ENCODE measurements around the gene GAREM1. TPM values are rescaled to one million over a fixed set of nuclear protein-coding genes. Genes with fewer than 3 reads are reported as not detected.

GAREM1 gene
- total RNA-seq, 1 experiment from 2014 or later, result 11.1 TPM

DNA sequence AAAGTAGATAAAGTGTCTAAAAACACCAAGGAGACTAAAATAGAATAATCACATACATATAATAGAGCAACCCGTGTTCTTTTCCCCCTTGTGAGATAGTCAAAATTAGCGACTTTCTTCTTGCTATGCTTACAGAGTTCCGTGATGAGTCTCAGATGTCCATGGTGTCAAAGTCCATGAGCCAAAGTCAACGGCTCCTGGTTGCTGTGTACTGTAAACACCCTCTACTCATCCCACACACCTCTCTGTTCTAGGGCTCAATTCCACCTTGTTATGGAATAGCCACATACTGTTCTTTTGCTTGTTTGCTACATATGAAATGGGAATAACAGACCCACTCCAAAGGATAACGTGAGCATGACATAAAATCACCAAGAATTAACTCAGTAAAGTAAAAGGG lies 52.5 kb downstream of the GAREM1 start:
- Histone ChIP-seq H3K9ac (ENCODE audit: low read length) (no peak overlapping the region), H2AFZ (ENCODE audit: low read depth, low read length, poor library complexity, severe bottlenecking) (no peak overlapping the region), H3K9me2 (ENCODE audit: insufficient read depth) (no peaks in the 10 kb centered on the region), H3K4me2 (ENCODE audit: low read length) (no peak overlapping the region), H3K27me3 (ENCODE audit: insufficient read depth, low read length) (no peaks in the 10 kb centered on the region), H4K20me1 (ENCODE audit: insufficient read depth) (no peaks in the 10 kb centered on the region), H3K9me3 (ENCODE audit: control insufficient read depth in 1 of 2, insufficient read depth in 1 of 2, low read depth in 1 of 2, low read length in 2 of 2) (no peaks in the 10 kb centered on the region), H3K27ac (ENCODE audit: low read depth, low read length) (no peak overlapping the region), H3K36me3 (ENCODE audit: control insufficient read depth in 1 of 2, insufficient read depth in 2 of 2, low read length in 2 of 2) (no peaks in the 10 kb centered on the region), H3K4me3 (replicated peaks in 1 of 2; ENCODE audit: low read depth in 1 of 2, low read length in 2 of 2) (no peak overlapping the region), H3K79me2 (ENCODE audit: insufficient read depth, low read length) (no peaks in the 10 kb centered on the region), H3K4me1 (ENCODE audit: control insufficient read depth in 1 of 2, insufficient read depth in 2 of 2, low read length in 2 of 2) (no peaks in the 10 kb centered on the region)
- CTCF ChIA-PET, result no interaction called here
- DNase-seq (ENCODE audit: low read depth, low spot score) (no peak), ATAC-seq (no peak)
- RAD21 ChIA-PET (ENCODE audit: low non-redundant PET in 1 of 2, low total read pairs in 2 of 2, uncharacterized antibody in 2 of 2, unreplicated experiment in 2 of 2), result no interaction called here
- intact Hi-C loops (cut with micrococcal nuclease), result no loop called here
- no TSS peak for BruUV-seq (replicated peaks)
- POLR2A ChIA-PET, result no interaction called here
- TF ChIP-seq EZH2phosphoT487 (IDR thresholded peaks at IDR 0.05; ENCODE audit: borderline replicate concordance) (no peak), EGR1 (IDR thresholded peaks at IDR 0.05; ENCODE audit: low read depth) (no peak), EZH2 (IDR thresholded peaks at IDR 0.05) (no peak), CEBPB (IDR thresholded peaks at IDR 0.05; ENCODE audit: low read depth) (no peak), ZNF274 (IDR thresholded peaks at IDR 0.05; ENCODE audit: low read depth, low read length) (no peak), POLR2A (IDR thresholded peaks at IDR 0.05; ENCODE audit: borderline replicate concordance, extremely low read depth, insufficient read depth, insufficient read length) (no peak), POLR2AphosphoS5 (IDR thresholded peaks at IDR 0.05; ENCODE audit: low read depth, low read length) (no peak), FOSL1 (IDR thresholded peaks at IDR 0.05; ENCODE audit: low read depth) (no peak)
- TF ChIP-seq, protein P1, sequence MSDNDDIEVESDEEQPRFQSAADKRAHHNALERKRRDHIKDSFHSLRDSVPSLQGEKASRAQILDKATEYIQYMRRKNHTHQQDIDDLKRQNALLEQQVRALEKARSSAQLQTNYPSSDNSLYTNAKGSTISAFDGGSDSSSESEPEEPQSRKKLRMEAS (IDR thresholded peaks at IDR 0.05), result no peak
- TF ChIP-seq, protein P2, sequence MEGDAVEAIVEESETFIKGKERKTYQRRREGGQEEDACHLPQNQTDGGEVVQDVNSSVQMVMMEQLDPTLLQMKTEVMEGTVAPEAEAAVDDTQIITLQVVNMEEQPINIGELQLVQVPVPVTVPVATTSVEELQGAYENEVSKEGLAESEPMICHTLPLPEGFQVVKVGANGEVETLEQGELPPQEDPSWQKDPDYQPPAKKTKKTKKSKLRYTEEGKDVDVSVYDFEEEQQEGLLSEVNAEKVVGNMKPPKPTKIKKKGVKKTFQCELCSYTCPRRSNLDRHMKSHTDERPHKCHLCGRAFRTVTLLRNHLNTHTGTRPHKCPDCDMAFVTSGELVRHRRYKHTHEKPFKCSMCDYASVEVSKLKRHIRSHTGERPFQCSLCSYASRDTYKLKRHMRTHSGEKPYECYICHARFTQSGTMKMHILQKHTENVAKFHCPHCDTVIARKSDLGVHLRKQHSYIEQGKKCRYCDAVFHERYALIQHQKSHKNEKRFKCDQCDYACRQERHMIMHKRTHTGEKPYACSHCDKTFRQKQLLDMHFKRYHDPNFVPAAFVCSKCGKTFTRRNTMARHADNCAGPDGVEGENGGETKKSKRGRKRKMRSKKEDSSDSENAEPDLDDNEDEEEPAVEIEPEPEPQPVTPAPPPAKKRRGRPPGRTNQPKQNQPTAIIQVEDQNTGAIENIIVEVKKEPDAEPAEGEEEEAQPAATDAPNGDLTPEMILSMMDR (IDR thresholded peaks at IDR 0.05 in 2 of 3, conservative IDR thresholded peaks at IDR 0.05 in 1 of 3; ENCODE audit: borderline replicate concordance in 1 of 3, insufficient read depth in 1 of 3, low read depth in 2 of 3, low read length in 2 of 3), result no peak
- TF ChIP-seq, protein P3, sequence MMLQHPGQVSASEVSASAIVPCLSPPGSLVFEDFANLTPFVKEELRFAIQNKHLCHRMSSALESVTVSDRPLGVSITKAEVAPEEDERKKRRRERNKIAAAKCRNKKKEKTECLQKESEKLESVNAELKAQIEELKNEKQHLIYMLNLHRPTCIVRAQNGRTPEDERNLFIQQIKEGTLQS (IDR thresholded peaks at IDR 0.05), result no peak
- TF ChIP-seq, protein P4, sequence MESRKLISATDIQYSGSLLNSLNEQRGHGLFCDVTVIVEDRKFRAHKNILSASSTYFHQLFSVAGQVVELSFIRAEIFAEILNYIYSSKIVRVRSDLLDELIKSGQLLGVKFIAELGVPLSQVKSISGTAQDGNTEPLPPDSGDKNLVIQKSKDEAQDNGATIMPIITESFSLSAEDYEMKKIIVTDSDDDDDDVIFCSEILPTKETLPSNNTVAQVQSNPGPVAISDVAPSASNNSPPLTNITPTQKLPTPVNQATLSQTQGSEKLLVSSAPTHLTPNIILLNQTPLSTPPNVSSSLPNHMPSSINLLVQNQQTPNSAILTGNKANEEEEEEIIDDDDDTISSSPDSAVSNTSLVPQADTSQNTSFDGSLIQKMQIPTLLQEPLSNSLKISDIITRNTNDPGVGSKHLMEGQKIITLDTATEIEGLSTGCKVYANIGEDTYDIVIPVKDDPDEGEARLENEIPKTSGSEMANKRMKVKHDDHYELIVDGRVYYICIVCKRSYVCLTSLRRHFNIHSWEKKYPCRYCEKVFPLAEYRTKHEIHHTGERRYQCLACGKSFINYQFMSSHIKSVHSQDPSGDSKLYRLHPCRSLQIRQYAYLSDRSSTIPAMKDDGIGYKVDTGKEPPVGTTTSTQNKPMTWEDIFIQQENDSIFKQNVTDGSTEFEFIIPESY (IDR thresholded peaks at IDR 0.05; ENCODE audit: extremely low read depth, insufficient replicate concordance, low read length), result no peak

All from HCT116 (cell line).